GM12878 (cell line): ENCODE data around the gene BCO1.

Experiments
- BCL11A ChIP-seq: IDR thresholded peaks from 2 replicates; pipeline ENCODE4 v1.6.1; 2011; ENCODE audit warnings: low read depth, low read length
- CEBPB ChIP-seq, 2 experiments: fragments of 150-350 bp in 1 of 2; IDR thresholded peaks; 2 replicates each; pipeline ENCODE4 v1.6.1; 2012 to 2014; ENCODE audit warnings: low read depth in 2 of 2, low read length in 2 of 2, borderline replicate concordance in 1 of 2, inconsistent platforms in 1 of 2
- CEBPZ ChIP-seq: fragments of 150-350 bp; IDR thresholded peaks from 2 replicates; pipeline ENCODE4 v1.6.1; 2016; ENCODE audit warnings: low read depth, low read length
- CHD2 ChIP-seq: IDR thresholded peaks from 2 replicates; pipeline ENCODE4 v1.6.1; 2011; ENCODE audit warnings: low read depth, low read length, improper control_type of control experiment, borderline replicate concordance
- CREM ChIP-seq: IDR thresholded peaks from 2 replicates; pipeline ENCODE4 v1.6.1; 2014; ENCODE audit warnings: antibody characterized with exemption, low read depth
- CTCF ChIP-seq, 3 experiments: IDR thresholded peaks in 2 of 3; conservative IDR thresholded peaks in 1 of 3; 2 replicates each; pipeline ENCODE4 v1.5.1; 2011; ENCODE audit warnings: low read depth in 3 of 3, low read length in 3 of 3, mild to moderate bottlenecking in 3 of 3, control low read depth in 2 of 3, moderate library complexity in 2 of 3, inconsistent platforms in 1 of 3, mixed read lengths in 1 of 3; ENCODE audit not compliant: control insufficient read depth in 2 of 3, insufficient read depth in 1 of 3; ENCODE audit errors: extremely low read depth in 1 of 3
- DPF2 ChIP-seq: fragments of 450-650 bp; IDR thresholded peaks from 2 replicates; pipeline ENCODE4 v1.6.1; 2017; ENCODE audit warnings: mild to moderate bottlenecking
- EP300 ChIP-seq, 2 experiments: fragments of 150-350 bp in 1 of 2; IDR thresholded peaks; 2 replicates each; pipeline ENCODE4 v1.6.1; 2011 to 2012; ENCODE audit warnings: low read depth in 2 of 2, low read length in 2 of 2, borderline replicate concordance in 1 of 2, improper control_type of control experiment in 1 of 2, inconsistent platforms in 1 of 2; ENCODE audit not compliant: control insufficient read depth in 1 of 2
- FOXM1 ChIP-seq: IDR thresholded peaks from 2 replicates; pipeline ENCODE4 v1.6.1; 2012; ENCODE audit warnings: low read depth, mild to moderate bottlenecking, inconsistent platforms, low read length, moderate library complexity
- MLLT1 ChIP-seq: fragments of 450-650 bp; IDR thresholded peaks from 2 replicates; pipeline ENCODE4 v1.6.1; 2016; ENCODE audit warnings: mild to moderate bottlenecking
- NFYB ChIP-seq: IDR thresholded peaks from 2 replicates; pipeline ENCODE4 v1.6.1; 2011; ENCODE audit warnings: low read depth, mild to moderate bottlenecking, low read length, improper control_type of control experiment, moderate library complexity; ENCODE audit not compliant: insufficient read depth
- POLR2AphosphoS2 ChIP-seq: IDR thresholded peaks from 2 replicates; pipeline ENCODE4 v1.6.1; 2011; ENCODE audit warnings: low read depth, mild to moderate bottlenecking, low read length, improper control_type of control experiment, moderate library complexity
- POLR2AphosphoS5 ChIP-seq: IDR thresholded peaks from 2 replicates; pipeline ENCODE4 v1.6.1; 2011; ENCODE audit warnings: mild to moderate bottlenecking, low read length, inconsistent platforms
- SPI1 ChIP-seq: IDR thresholded peaks from 2 replicates; pipeline ENCODE4 v1.6.1; 2011; ENCODE audit warnings: low read depth, mild to moderate bottlenecking, low read length, moderate library complexity, borderline replicate concordance; ENCODE audit not compliant: insufficient read depth

DNA sequence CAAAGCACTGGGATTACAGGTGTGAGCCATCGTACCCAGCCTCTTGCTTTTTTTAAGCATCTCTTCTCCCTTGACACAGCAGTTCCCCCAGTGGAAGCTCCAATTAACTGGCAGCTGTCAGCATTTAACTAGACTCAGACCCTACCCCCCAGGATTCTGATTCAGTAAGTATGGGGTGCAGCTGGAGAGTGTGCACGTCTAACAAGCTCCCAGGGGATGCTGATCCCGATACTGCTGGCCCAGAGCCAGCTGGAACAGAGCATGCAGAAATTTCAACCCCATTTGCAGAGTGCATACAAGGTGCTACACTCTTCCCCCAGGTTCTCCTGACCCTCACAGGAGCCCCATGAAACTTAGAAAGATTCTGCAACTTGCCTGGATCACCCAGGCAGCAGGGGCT, 27.7 kb upstream of the BCO1 start:
- TF ChIP-seq CREM (no peak), CEBPZ (no peak), DPF2 (no peak), CTCF (IDR thresholded peaks at IDR 0.05 in 2 of 3, conservative IDR thresholded peaks at IDR 0.05 in 1 of 3; ENCODE audit: control insufficient read depth in 2 of 3, extremely low read depth in 1 of 3, insufficient read depth in 1 of 3, low read depth in 3 of 3, low read length in 3 of 3) (no peak), CEBPB (IDR thresholded peaks at IDR 0.05; ENCODE audit: borderline replicate concordance in 1 of 2, low read depth in 2 of 2, low read length in 2 of 2) (no peak), BCL11A (no peak), POLR2AphosphoS2 (no peak), EP300 (IDR thresholded peaks at IDR 0.05; ENCODE audit: borderline replicate concordance in 1 of 2, control insufficient read depth in 1 of 2, low read depth in 2 of 2, low read length in 2 of 2) (no peak), MLLT1 (no peak), NFYB (no peak), CHD2 (no peak), SPI1 (no peak), FOXM1 (no peak), POLR2AphosphoS5 (no peak)
